Measurements from ENCODE around the gene KLK10.

The KLK10 gene

DNA sequence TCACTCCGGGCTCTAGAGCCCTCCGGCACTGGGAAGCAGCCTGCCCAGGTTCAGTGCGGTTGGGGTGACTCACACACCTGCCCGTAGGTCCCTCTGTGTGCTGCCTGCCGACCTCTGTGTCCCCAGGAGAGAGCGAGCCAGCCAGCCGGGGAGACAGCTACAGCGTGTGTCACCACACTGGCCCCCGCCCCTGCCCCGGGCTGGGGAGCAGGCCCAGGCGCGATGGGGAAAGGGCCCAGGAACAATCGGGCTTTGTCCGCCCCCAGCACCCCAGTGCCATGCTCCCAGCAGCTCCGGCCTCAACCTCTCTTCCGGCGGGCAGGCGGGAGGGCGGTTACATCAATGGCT, 50.1 kb downstream of the KLK10 start, which contains the start of gene KLK6:
Gene KLK6 (minus strand): TSS at position 179 of the 348 bp plus-strand sequence. CDS start 1,487 bp downstream, outside the sequence.
- TF ChIP-seq, protein P1, sequence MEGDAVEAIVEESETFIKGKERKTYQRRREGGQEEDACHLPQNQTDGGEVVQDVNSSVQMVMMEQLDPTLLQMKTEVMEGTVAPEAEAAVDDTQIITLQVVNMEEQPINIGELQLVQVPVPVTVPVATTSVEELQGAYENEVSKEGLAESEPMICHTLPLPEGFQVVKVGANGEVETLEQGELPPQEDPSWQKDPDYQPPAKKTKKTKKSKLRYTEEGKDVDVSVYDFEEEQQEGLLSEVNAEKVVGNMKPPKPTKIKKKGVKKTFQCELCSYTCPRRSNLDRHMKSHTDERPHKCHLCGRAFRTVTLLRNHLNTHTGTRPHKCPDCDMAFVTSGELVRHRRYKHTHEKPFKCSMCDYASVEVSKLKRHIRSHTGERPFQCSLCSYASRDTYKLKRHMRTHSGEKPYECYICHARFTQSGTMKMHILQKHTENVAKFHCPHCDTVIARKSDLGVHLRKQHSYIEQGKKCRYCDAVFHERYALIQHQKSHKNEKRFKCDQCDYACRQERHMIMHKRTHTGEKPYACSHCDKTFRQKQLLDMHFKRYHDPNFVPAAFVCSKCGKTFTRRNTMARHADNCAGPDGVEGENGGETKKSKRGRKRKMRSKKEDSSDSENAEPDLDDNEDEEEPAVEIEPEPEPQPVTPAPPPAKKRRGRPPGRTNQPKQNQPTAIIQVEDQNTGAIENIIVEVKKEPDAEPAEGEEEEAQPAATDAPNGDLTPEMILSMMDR (IDR thresholded peaks at IDR 0.05), result no peak
- TF ChIP-seq ZFX (IDR thresholded peaks at IDR 0.05; ENCODE audit: borderline replicate concordance), result no peak
- no peak within 1 kb of the TSS for H3K27ac ChIP-seq

DNA sequence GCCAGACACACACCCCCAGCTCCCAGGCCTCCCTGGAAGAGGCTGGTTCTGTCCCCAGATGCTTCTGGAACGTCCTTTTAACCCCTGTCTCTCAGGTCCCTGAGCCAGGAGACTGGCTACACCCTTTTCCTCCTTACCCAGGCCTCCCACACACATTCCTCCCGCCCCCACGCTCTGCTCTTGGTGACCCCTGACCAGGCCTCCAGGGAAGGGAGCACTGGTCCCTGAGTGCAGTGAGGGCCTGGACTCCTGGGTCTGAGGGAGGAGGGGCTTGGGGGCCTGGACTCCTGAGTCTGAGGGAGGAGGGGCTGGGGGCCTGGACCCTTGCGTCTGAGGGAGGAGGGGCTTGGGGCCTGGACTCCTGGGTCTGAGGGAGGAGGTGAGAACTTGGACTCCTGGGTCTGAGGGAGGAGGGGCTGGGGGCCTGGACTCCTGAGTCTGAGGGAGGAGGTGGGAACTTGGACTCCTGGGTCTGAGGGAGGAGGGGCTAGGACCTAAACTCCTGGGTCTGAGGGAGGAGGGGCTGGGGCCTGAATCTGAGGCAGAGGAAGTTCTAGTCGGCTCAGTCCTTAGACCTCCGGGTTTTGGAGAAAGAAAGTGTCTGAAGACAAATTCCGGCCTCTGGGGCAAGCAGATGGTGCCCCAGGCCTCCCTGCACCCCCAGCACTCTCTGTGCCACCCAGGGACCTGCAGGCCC, 50.6 kb downstream of the KLK10 start:
- no peak for TF ChIP-seq ZFX (IDR thresholded peaks at IDR 0.05; ENCODE audit: borderline replicate concordance)
- TF ChIP-seq, protein P1 (IDR thresholded peaks at IDR 0.05), result no peak
- no peak overlapping the region for H3K27ac ChIP-seq

DNA sequence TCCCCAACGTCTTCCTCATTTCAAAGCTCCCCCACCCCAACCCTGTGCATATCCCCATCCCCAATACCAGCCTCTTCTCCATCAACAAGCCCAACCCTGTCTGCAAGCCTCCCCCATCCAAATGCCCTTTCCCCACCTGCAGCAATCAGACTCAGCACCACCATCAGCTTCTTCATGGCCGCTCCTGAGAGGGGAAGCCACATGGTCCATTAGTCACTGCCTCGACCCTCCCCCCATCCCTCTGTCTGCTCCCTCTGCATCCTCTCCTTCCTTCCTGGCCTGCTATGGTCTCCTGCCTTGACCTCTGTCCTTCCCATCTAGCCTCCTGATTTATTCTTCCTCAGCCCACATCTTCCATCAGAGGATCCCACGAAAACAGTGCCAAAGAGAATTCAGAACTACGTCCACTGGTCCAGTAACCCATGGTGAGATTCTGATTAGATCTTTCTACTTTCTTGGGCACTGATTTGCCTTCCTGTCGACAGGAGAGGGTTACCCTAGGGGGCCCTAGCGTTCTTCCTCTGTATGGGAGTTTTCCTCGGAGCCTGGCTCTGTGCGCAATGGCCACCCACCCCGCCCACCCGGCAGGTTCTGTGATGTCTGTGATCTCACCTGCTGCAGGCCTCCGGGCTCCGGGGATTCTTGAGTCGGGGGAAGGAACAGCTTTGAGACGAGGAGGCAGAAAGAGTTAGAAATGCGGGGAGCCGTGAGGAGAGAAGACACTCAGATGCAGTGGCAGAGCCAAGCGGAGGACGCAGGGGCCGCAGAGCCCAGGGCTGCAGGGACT, 51.4 kb downstream of the KLK10 start:
- H3K27ac ChIP-seq, result no peak overlapping the region
- TF ChIP-seq, protein P1 (IDR thresholded peaks at IDR 0.05), result no peak
- TF ChIP-seq ZFX (IDR thresholded peaks at IDR 0.05; ENCODE audit: borderline replicate concordance), result no peak

DNA sequence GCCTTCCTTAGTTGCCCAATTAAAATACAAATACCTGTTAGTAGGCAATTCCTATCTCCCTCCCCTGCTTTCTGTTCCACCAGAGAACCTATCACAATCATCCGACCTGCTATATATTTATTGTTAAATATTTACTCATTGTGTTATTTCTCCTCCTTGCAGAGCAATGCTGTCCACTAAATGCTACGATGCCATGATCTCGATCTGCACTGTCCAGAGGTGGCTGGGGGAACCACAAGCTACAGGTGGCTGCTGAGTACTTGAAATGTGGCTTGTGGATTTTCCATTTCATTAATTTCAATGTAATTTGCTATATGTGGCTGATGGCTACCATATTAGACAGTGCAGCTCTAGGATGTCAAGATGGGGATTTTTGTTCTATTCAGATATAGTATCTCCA, 55.2 kb downstream of the KLK10 start:
- no peak for TF ChIP-seq ZFX (IDR thresholded peaks at IDR 0.05; ENCODE audit: borderline replicate concordance)
- TF ChIP-seq, protein P1 (IDR thresholded peaks at IDR 0.05), result no peak
- H3K27ac ChIP-seq, result no peak overlapping the region

DNA sequence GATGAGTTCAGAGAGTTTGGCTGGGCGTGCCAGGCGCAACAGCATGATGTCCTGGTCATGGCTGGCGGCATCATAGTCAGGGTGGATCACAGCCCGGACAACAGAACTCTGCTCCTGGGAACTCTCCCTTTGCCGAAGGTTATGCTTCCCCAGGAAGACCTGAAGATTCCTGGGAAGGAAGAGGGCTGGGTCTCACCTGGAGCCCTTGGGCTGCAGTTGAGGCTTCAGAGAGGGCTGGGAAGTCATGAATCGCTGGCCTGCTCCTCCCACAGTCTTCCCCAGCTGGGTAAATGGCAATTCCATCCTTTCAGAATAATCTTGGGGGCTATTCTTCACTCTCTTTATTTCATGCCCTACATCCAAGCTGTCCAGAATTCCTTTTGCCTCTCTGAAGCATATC, 56.1 kb downstream of the KLK10 start:
- H3K27ac ChIP-seq, result no peak overlapping the region
- TF ChIP-seq, protein P1 (IDR thresholded peaks at IDR 0.05), result no peak
- TF ChIP-seq ZFX (IDR thresholded peaks at IDR 0.05; ENCODE audit: borderline replicate concordance), result no peak

Data from 22Rv1 (cell line).